CD14-positive monocyte (primary cell): ENCODE results near the gene TMEM242. TPM values are rescaled to one million over a fixed set of nuclear protein-coding genes. Genes with fewer than 3 reads are reported as not detected.

Source experiments
- DNase-seq, 3 donors: peaks; one replicate each; pipeline ENCODE4 v3.0.0-alpha.2; 2011 to 2022
- H2AFZ ChIP-seq: 2 replicates; pipeline ENCODE4 v1.6.0; 2012; ENCODE audit warnings: mild to moderate bottlenecking, low read depth, low read length, inconsistent platforms; ENCODE audit not compliant: insufficient read depth, poor library complexity, severe bottlenecking
- H3K27ac ChIP-seq, 2 donors: 1 replicate in 1 of 2; 2 replicates in 1 of 2; pipeline ENCODE4 v1.5.1; 2012 to 2013; ENCODE audit warnings: low read length in 2 of 2, control low read depth in 1 of 2, inconsistent platforms in 1 of 2, low read depth in 1 of 2, mild to moderate bottlenecking in 1 of 2
- H3K27me3 ChIP-seq, 2 donors: one replicate each; pipeline versions ENCODE4 v1.6.0 to v1.6.1; 2011 to 2013; ENCODE audit warnings: low read length in 2 of 2; ENCODE audit not compliant: control insufficient read depth in 2 of 2, insufficient read depth in 2 of 2
- H3K36me3 ChIP-seq, 2 donors: replicated peaks in 1 of 2; 1 replicate in 1 of 2; 2 replicates in 1 of 2; pipeline versions ENCODE4 v1.5.1 to v1.6.1; 2012 to 2013; ENCODE audit warnings: low read length in 2 of 2, control low read depth in 1 of 2, inconsistent platforms in 1 of 2, mild to moderate bottlenecking in 1 of 2; ENCODE audit not compliant: insufficient read depth in 2 of 2, control insufficient read depth in 1 of 2
- H3K4me1 ChIP-seq, 2 donors: 1 replicate in 1 of 2; 2 replicates in 1 of 2; pipeline versions ENCODE4 v1.5.1 to v1.6.1; 2012 to 2013; ENCODE audit warnings: low read length in 2 of 2, control low read depth in 1 of 2, inconsistent platforms in 1 of 2, mild to moderate bottlenecking in 1 of 2, moderate library complexity in 1 of 2; ENCODE audit not compliant: insufficient read depth in 2 of 2, control insufficient read depth in 1 of 2
- H3K4me2 ChIP-seq: replicated peaks from 2 replicates; pipeline ENCODE3; 2012; ENCODE audit warnings: low read length, moderate library complexity, mild to moderate bottlenecking; ENCODE audit not compliant: poor library complexity, severe bottlenecking; ENCODE audit errors: extremely low read depth
- H3K4me3 ChIP-seq, 3 experiments: fragments of 200-600 bp in 1 of 3; sonication (generic) in 1 of 3; replicated peaks in 1 of 3; 1 replicate in 2 of 3; 2 replicates in 1 of 3; pipeline ENCODE4 v1.5.1; 2011 to 2013; ENCODE audit warnings: low read length in 3 of 3, mild to moderate bottlenecking in 3 of 3, control low read depth in 2 of 3, low read depth in 2 of 3, inconsistent platforms in 1 of 3, moderate library complexity in 1 of 3
- H3K79me2 ChIP-seq: 2 replicates; pipeline ENCODE4 v1.6.0; 2012; ENCODE audit warnings: mild to moderate bottlenecking, control low read depth, inconsistent platforms, low read length, moderate library complexity; ENCODE audit not compliant: insufficient read depth
- H3K9ac ChIP-seq: 2 replicates; pipeline ENCODE4 v1.6.0; 2017; ENCODE audit warnings: low read length, mild to moderate bottlenecking; ENCODE audit not compliant: insufficient read depth, poor library complexity, severe bottlenecking
- H3K9me3 ChIP-seq, 2 donors: replicated peaks in 1 of 2; 1 replicate in 1 of 2; 2 replicates in 1 of 2; pipeline versions ENCODE4 v1.5.1 to v1.6.1; 2012 to 2013; ENCODE audit warnings: low read length in 2 of 2, control low read depth in 1 of 2; ENCODE audit not compliant: control insufficient read depth in 1 of 2, insufficient read depth in 1 of 2
- H4K20me1 ChIP-seq: 2 replicates; pipeline ENCODE4 v1.6.0; 2012; ENCODE audit warnings: mild to moderate bottlenecking, low read length, control low read depth, moderate library complexity; ENCODE audit not compliant: insufficient read depth
- H3K27ac Mint-ChIP-seq, 7 donors: one replicate each; pipeline ENCODE4 v1.8.0; 2020; ENCODE audit warnings: mild to moderate bottlenecking in 7 of 7, mixed read lengths in 7 of 7, moderate library complexity in 6 of 7, inconsistent platforms in 2 of 7
- H3K27me3 Mint-ChIP-seq, 3 donors: one replicate each; pipeline ENCODE4 v1.8.0; 2021 to 2022; ENCODE audit warnings: low read depth in 3 of 3, mild to moderate bottlenecking in 3 of 3, mixed read lengths in 3 of 3, moderate library complexity in 3 of 3, inconsistent platforms in 1 of 3
- H3K36me3 Mint-ChIP-seq, 2 donors: one replicate each; pipeline ENCODE4 v1.8.0; 2020; ENCODE audit warnings: mixed read lengths in 2 of 2, inconsistent platforms in 1 of 2, mild to moderate bottlenecking in 1 of 2
- H3K4me1 Mint-ChIP-seq: one replicate; pipeline ENCODE4 v1.8.0; 2020; ENCODE audit warnings: mild to moderate bottlenecking, mixed read lengths
- H3K4me3 Mint-ChIP-seq, 2 donors: one replicate each; pipeline ENCODE4 v1.8.0; 2020; ENCODE audit warnings: mild to moderate bottlenecking in 2 of 2, mixed read lengths in 2 of 2, moderate library complexity in 1 of 2
- H3K9me3 Mint-ChIP-seq, 7 donors: one replicate each; pipeline ENCODE4 v1.8.0; 2020 to 2022; ENCODE audit warnings: mixed read lengths in 7 of 7, mild to moderate bottlenecking in 6 of 7, moderate library complexity in 6 of 7, inconsistent platforms in 2 of 7
- WGBS: methylation state at CpG from one replicate; pipeline ENCODE4 v1.1.5; 2013; ENCODE audit warnings: missing lambda C conversion rate; ENCODE audit not compliant: insufficient coverage; 5-methylcytosine and 5-hydroxymethylcytosine counted together
- intact Hi-C, 2 donors: fragments of 100-400 bp; cut with micrococcal nuclease; formaldehyde crosslinking; loops; one replicate each; pipeline versions ENCODE4 v1.15.0 to v1.15.1; 2023
- polyA plus RNA-seq, 3 donors: library from polyadenylated mRNA; depleted of rRNA in 1 of 3; unstranded in 2 of 3; stranded (reverse) in 1 of 3; fragments of 300-500 nt in 2 of 3; fragments of >200 nt in 1 of 3; fragmentation: Illumina TruSeq in 2 of 3; gene quantifications; 1 replicate in 2 of 3; 2 replicates in 1 of 3; pipeline ENCODE4 v1.2.3, GENCODE V29; 2012 to 2021
- TF ChIP-seq, protein P1 (sequence below): fragments of 200-600 bp; IDR thresholded peaks from one replicate; pipeline ENCODE4 v1.8.0; 2022; ENCODE audit warnings: antibody characterized with exemption, mild to moderate bottlenecking

The TMEM242 gene
- polyA plus RNA-seq, 3 donors, result 5.6 to 9.8 (median 8.3) TPM

DNA sequence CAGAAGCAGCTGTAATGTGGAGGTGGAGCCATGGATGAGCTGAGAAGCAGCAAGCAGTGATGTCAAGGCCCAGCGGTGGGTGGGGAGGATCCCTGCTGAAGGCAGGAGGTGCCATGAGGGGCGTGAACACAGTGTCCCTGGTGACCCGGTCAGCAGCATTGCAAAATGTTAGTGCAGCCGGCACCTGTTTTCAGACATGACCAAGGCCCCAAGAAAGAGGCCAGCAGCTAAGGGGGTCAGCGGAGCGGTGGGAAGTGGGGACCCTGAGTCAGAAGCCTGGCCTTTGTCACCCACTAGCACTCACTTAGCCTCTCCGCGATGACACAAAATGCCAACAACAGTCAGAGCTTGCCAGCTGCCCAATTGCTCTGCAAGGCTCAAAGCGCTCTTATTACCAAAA lies 51.9 kb downstream of the TMEM242 start:
- WGBS, result 96% methylated on average over 6 of the region's 9 CpGs
- Histone ChIP-seq H3K9ac (no peak overlapping the region), H3K79me2 (no peaks in the 10 kb centered on the region), H4K20me1 (no peaks in the 10 kb centered on the region), H3K36me3 (no peaks in the 10 kb centered on the region), H3K4me1 (peaks cover 13 to 17% of the 10 kb centered on the region in 2 donors), H3K27me3 (peaks cover 0 to 10% of the 10 kb centered on the region in 2 donors), H3K9me3 (peaks cover 0 to 6% of the 10 kb centered on the region in 2 donors), H3K27ac (no peak overlapping the region), H3K4me2 (no peak overlapping the region), H3K4me3 (no peak overlapping the region), H2AFZ (peak overlapping the region; percentile 13)
- Mint-ChIP-seq H3K27ac (no peak overlapping the region), H3K27me3 (peaks cover 4 to 11% (median 10%) of the 10 kb centered on the region in 3 donors), H3K36me3 (no peaks in the 10 kb centered on the region), H3K4me1 (peaks cover 11% of the 10 kb centered on the region), H3K9me3 (peaks cover 0 to 10% (median 6%) of the 10 kb centered on the region in 7 donors), H3K4me3 (no peak overlapping the region)
- intact Hi-C loops, result no loop called here
- no peak for DNase-seq
- TF ChIP-seq, protein P1, sequence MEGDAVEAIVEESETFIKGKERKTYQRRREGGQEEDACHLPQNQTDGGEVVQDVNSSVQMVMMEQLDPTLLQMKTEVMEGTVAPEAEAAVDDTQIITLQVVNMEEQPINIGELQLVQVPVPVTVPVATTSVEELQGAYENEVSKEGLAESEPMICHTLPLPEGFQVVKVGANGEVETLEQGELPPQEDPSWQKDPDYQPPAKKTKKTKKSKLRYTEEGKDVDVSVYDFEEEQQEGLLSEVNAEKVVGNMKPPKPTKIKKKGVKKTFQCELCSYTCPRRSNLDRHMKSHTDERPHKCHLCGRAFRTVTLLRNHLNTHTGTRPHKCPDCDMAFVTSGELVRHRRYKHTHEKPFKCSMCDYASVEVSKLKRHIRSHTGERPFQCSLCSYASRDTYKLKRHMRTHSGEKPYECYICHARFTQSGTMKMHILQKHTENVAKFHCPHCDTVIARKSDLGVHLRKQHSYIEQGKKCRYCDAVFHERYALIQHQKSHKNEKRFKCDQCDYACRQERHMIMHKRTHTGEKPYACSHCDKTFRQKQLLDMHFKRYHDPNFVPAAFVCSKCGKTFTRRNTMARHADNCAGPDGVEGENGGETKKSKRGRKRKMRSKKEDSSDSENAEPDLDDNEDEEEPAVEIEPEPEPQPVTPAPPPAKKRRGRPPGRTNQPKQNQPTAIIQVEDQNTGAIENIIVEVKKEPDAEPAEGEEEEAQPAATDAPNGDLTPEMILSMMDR, result no peak

DNA sequence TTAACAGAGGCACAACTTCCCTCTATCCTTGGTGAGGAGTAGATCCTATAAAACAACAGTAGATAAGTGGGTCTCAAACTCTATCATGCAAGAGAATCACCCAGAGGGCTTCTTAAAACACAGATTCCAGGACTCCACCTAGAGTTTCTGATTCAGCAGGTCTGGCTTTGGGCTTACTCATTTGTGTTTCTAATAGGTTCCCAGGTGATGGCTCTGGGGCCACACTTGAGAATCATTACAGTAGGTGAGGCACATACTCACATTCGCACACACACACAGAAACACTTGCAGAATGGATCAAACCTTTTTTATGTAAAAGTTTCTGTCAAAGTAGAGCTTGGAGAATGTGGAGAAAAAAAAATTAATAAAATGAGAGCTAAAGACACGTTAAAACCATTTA lies 52.4 kb downstream of the TMEM242 start:
- H3K4me2 ChIP-seq, result no peak overlapping the region
- no peaks in the 10 kb centered on the region for H3K79me2 ChIP-seq
- Mint-ChIP-seq H3K27me3 (peaks cover 6 to 11% (median 7%) of the 10 kb centered on the region in 3 donors), H3K36me3 (no peaks in the 10 kb centered on the region), H3K4me3 (no peak overlapping the region), H3K27ac (no peak overlapping the region), H3K4me1 (peaks cover 11% of the 10 kb centered on the region), H3K9me3 (peaks cover 0 to 10% (median 6%) of the 10 kb centered on the region in 7 donors)
- intact Hi-C loops, result no loop called here
- TF ChIP-seq, protein P1, result no peak
- peaks cover 0 to 6% of the 10 kb centered on the region in 2 donors for H3K9me3 ChIP-seq
- no peak overlapping the region for H3K4me3 ChIP-seq
- H3K4me1 ChIP-seq, result peaks cover 13 to 17% of the 10 kb centered on the region in 2 donors
- no peak overlapping the region for H2AFZ ChIP-seq
- no peaks in the 10 kb centered on the region for H3K36me3 ChIP-seq
- WGBS, result 86% methylated on average over 1 of the region's 2 CpGs
- peaks cover 0 to 10% of the 10 kb centered on the region in 2 donors for H3K27me3 ChIP-seq
- H4K20me1 ChIP-seq, result no peaks in the 10 kb centered on the region
- H3K27ac ChIP-seq, result no peak overlapping the region
- no peak for DNase-seq
- H3K9ac ChIP-seq, result no peak overlapping the region
